TTC549 (cell line): Measurements from ENCODE around the gene FAM110C.
"Not testable (repeated sequence)": the region's sequence is repeated elsewhere in the genome, so short reads cannot be mapped to it uniquely, and the experiment has no call there.

Source experiments
- FAIRE-seq: peaks from 2 replicates; lab custom pipeline; 2012; peaks lifted over from hg19 to GRCh38; lab: Jason Lieb, UNC

Gene FAM110C

GRCh38 chr2:42788-43187 is 3.5 kb downstream of the FAM110C start:
- FAIRE-seq = no peak

DNA sequence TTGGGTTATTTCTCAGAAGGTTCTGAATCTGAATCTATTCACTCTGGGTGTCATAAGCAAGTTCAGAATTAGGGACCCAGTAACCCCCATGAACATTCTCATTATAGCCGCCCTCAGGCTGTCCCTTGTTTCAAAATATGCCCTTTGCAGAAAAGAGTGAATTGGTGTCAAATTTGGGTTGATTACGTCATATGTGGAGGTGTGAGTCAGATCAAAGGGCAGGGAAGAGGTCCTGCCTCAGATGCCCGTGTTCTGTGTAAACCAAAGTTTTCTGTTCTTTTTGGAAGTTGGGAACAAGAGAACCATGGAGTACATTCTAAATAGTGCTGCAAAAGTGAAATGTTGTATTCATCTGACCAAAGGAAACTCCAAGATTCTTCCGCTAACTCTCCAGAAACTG is 5.8 kb downstream of the FAM110C start:
- no peak for FAIRE-seq

DNA sequence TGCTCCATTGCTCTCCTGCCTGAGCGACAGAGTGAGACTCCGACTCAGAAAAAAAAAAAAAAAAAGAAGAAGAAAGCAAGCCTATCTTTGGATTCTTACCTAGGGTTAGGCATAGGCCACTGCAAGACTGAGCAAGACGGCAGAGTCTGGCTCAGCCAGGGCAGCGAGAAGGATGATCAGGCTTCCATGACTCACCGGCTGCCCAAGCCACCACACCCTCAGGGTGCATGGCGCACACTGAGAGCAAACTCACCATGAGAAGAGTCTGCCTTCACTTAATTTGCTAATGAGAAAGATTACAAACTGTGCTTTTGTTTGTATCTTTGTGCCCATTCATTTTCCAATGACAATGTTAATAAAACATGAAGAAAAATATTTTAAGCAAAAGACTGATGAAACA is 8.2 kb downstream of the FAM110C start:
- FAIRE-seq = no peak

- no peak for FAIRE-seq
These were observed 10.0 kb downstream of the FAM110C start for GRCh38 chr2:36318-36717.

- no peak for FAIRE-seq
These were observed 10.5 kb downstream of the FAM110C start for GRCh38 chr2:35852-36251.

- no peak for FAIRE-seq
These were observed 12.7 kb downstream of the FAM110C start for GRCh38 chr2:33620-34019.

- FAIRE-seq = no peak
These were observed 14.2 kb downstream of the FAM110C start for GRCh38 chr2:32068-32467.

DNA sequence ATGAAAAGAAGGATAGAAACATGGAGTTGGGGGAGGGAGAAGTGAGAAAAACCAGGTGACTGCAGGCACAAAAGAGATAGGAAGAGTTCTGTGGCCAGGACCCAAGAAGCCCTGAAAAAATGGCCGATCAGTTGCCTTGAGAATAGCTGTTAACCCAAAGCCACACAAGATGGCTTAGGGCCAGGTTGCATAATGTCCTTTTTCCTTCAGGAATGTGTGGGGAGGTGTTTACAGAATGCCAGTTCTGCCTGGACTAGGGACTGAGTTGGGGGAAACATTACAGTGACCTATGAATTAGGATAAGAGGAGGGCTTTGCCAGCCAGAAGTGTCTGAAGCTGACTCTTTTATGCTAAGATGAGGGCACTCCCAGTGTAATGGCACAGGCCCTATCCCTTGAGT is 17.1 kb downstream of the FAM110C start:
- no peak for FAIRE-seq

DNA sequence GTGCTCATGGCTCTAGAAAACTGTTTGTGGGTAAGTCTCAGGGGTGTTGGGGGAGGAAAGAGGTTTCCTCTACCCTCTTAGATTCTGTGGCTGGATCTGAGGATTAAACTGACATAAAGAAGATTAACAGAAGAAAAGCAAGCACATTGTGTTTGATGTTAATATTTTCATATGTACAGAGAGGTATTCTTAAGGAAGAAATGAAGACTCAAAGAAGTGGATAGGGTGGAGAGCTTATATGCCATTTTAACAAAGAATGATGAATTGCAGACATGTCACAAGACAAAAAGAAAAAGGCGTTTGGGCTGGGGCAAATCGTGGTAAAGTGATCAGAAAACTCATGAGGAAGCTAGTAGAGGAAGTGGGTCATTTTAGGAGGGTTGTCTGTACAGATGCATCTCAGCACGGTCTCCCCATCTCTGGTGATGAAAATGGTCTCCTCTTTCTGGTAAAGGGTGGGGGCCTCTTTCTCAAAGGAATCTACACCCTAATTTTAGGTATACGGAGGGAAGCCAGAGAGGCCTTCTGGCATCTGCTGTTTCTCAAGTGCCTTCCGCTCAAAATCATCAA is 17.8 kb downstream of the FAM110C start:
- no peak for FAIRE-seq

DNA sequence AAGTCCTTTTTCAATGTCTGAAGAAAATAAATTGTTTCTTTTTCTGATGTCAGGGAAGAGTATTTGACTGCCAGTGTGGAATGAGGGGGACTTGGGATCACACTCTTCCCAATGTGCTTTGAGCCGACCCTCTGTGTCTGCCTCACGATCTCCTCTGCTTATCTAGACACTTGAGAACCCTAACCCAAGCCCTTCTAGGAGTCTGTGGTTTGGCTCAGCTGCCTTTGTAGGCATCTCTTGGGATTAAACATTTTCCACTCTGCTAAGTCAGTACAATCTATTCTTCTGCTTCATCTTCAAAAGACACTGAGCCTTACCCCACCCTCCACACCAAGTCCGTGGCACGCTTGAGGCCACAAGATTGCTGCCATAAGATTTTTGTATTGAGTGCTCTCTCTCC is 19.4 kb downstream of the FAM110C start:
- no peak for FAIRE-seq

- FAIRE-seq = no peak
These were observed 20.8 kb downstream of the FAM110C start for GRCh38 chr2:25543-25942.

DNA sequence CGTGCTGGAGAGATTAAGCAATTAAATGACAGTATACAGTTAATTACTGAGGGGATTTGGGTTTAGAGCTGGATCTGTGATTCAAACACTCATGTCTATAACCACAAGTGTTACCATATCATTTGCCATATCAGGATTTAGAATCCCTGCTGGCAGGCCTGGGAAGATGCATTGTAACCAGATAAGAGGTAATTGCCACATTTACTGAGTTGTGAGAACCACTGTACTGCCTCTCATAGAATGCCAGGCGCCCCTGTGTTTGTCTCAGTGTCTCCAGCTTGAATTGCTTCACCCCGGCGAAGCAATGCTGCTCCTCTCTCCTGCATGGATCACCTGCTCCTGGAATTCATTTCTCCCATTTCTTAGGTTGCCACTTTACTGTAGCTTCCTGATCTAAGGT is 21.7 kb downstream of the FAM110C start:
- not testable (repeated sequence) for FAIRE-seq

DNA sequence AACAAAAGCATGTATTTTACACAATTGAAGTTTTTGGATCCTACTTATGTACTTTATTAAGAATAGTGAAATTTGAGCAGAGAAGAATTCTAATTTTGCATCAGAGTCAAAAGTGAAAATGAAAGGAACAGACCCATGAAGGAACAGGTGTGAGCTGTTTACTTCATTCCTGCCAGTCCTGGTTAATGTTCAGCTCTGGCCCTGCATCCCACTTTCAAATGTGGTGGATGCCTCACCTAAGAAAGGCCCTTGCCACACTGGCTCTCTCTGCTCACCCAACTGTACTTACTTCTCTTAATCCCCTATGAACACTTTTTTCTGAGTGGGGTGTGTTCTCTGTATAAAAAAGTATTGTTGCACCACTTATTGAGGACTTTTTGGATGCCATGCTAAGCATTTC is 22.2 kb downstream of the FAM110C start:
- FAIRE-seq = no peak

GRCh38 chr2:23283-23682 is 23.0 kb downstream of the FAM110C start:
- FAIRE-seq = no peak

GRCh38 chr2:22244-22643 is 24.1 kb downstream of the FAM110C start:
- FAIRE-seq = not testable (repeated sequence)

GRCh38 chr2:20259-20658 is 26.0 kb downstream of the FAM110C start:
- not testable (repeated sequence) for FAIRE-seq

- FAIRE-seq = no peak
These were observed 26.8 kb downstream of the FAM110C start for GRCh38 chr2:19505-19904.

GRCh38 chr2:18402-19271 is 27.7 kb downstream of the FAM110C start:
- no peak for FAIRE-seq

GRCh38 chr2:15916-16315 is 30.4 kb downstream of the FAM110C start:
- FAIRE-seq = not testable (repeated sequence)

- FAIRE-seq = no peak
These were observed 34.9 kb downstream of the FAM110C start for GRCh38 chr2:11248-11941.

- FAIRE-seq = no peak
These were observed 36.0 kb downstream of the FAM110C start for GRCh38 chr2:10222-10875.
